AG20443 (cell line): ENCODE measurements around the gene DRAXIN.
A peak's percentile ranks its signal among the peaks of the same experiment; 100 is the strongest.

Experiments
- DNase-seq: peaks from one replicate; pipeline ENCODE4 v3.0.0; 2012; ENCODE audit warnings: low spot score, mixed read lengths

The DRAXIN gene, protein sequence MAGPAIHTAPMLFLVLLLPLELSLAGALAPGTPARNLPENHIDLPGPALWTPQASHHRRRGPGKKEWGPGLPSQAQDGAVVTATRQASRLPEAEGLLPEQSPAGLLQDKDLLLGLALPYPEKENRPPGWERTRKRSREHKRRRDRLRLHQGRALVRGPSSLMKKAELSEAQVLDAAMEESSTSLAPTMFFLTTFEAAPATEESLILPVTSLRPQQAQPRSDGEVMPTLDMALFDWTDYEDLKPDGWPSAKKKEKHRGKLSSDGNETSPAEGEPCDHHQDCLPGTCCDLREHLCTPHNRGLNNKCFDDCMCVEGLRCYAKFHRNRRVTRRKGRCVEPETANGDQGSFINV

GRCh38 chr1:11691302-11691914 lies at the start of gene DRAXIN:
DRAXIN (plus strand) TSS chr1:11691710; CDS start chr1:11706259, 14,549 bp downstream.
- no peak for DNase-seq

- DNase-seq = no peak
These were observed 49.7 kb upstream of the DRAXIN start for GRCh38 chr1:11641776-11642305.

DNA sequence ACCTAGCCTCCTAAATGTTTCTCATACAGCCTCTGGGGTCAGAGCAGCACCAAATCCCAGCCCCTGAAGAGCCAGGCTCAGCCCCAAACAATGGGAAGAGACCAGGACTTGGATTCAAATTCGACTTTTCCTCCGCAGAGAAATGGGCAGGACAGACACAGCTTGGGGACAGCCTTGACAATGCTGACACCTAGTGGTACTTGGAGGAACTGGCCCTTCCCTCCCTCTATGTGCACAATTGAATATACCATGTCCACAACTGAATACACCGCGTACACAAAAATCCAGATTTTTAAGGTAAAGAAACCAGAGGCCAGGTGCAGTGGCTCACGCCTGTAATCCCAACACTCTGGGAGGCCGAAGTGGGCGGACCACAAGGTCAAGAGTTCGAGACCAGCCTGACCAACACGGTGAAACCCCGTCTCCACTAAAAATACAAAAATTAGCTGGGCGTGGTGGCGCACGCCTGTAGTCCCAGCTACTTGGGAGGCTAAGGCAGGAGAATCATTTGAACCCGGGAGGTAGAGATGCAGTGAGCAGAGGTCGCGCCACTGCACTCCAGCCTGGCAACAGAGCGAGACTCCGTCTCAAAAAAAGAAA lies 49.0 kb upstream of the DRAXIN start:
- peak; percentile 89 for DNase-seq

DNA sequence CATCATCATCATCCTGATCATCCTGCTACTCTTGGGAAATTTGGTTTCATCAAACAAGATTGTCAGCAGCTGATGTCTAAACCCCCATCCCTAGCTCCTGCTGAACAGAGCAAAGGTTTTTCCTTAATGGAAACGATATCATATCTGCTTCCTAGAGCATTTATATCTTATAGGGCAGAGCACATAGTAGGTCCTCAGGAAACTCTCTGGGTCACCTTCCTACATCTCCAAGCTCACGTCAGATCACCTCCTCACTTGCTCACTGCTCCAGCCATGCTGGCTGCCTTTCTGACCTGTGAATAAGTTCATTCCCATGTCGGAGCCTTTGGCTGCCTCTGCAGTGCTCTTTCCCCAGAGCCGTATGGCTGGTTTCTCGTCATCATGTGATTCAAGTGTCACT lies 47.7 kb upstream of the DRAXIN start:
- no peak for DNase-seq

- no peak for DNase-seq
These were observed 46.2 kb upstream of the DRAXIN start for GRCh38 chr1:11645270-11645669.

DNA sequence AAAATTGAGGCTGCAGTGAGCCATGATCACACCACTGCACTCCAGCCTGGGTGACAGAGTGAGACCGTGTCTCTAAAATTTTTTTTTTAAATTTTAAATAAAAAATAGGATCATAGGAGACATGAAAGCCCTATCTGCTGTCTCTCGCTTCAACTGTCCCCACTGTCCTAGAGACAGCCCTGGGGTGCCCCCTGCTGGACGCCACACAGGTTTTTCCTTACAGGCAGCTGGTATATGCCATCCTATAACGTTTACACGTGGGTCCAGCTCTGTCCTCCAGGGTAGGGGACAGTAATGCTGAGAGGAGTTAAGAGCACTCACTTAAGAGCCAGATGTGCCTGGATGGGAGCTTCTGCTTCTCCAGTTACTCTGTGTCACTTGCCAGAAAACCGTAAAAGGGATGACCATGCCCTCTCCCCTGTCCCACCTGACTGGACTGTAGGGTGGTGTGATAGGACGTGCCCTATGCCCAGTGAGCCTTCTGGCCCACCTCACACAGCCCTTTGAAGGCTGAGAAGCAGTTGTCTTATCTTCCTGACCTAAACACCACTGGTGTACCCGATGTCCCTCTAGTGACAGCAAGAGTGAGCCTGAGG lies 45.7 kb upstream of the DRAXIN start:
- peak; percentile 80 for DNase-seq

DNA sequence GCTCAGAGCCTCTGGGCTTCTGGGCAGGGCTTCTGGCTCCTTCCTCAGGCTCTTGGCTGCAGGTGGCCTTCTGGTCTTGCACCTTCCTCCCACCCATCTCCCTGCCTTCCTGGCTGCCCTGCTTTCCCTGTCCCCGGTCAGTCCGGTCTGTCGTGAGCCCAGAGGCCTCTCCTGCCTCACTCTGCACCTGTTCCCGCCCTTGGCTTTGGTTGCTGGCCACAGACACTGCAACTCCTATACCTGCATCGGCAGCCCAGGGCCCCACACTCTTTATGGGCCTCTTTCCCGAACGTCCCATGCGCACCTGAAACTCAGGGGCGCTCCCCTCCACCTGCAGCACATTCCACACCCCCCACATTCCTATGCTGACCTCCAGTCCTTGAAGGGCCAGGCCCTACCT lies 45.2 kb upstream of the DRAXIN start:
- no peak for DNase-seq

DNA sequence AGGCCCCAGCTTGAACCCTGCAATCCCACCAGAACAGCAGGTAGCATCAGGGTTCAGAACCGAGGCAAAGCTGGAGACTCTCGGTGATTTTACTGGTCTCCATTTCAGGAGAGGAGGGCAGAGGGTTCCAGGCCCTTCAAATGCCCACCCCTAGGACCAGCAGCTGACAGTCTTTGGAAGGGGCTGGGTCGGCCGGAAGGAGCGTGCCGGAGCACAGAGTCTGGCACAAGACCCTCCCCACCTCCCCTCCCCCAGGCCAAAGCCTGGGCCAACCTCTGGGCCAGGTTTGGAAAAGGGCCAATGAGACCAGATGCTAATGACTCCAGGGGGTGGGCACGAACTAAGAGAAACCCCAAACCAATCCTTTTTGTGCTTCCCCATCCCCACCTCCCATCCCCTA lies 44.2 kb upstream of the DRAXIN start:
- DNase-seq = no peak

- DNase-seq = no peak
These were observed 43.5 kb upstream of the DRAXIN start for GRCh38 chr1:11648039-11648438.

DNA sequence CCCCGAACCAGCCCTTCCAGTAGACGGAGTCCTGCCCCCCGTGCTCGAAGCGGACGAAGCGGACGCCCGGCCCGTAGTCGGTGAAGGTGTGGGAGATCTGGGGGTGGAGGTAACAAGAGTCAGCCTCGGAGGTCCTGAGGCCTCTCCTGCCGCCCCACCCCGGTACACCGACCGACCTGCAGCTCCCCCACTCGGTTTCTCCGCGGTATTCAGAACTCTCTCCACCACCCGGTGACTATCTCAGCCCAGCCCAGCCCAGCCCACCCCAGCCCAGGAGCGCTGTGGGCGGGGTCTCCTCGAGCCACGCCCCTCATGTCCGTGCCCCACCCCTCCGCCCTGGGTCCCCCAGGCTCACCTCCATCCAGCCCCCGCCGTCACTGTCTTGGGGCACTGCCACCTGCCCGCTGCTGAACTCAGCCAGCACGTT lies 42.8 kb upstream of the DRAXIN start:
- DNase-seq = peak; percentile 47

DNA sequence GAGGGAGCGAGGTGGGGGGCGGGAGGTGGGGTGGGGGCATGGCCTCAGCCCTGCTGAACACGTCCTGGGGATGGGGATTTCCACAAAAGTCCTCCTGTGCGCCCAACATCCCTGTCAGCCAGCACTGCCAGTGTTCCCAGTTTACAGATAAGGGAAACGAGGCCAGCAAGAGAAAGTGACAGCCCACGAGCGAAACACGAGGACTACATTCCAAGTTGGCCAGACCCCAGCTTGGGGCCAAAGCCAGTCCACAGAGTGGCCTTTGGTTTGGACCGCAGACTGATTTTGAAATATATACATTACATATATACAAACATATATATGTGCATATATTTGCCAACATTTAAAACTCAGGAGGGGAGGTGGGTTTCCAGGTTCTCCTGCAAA lies 42.3 kb upstream of the DRAXIN start:
- no peak for DNase-seq

DNA sequence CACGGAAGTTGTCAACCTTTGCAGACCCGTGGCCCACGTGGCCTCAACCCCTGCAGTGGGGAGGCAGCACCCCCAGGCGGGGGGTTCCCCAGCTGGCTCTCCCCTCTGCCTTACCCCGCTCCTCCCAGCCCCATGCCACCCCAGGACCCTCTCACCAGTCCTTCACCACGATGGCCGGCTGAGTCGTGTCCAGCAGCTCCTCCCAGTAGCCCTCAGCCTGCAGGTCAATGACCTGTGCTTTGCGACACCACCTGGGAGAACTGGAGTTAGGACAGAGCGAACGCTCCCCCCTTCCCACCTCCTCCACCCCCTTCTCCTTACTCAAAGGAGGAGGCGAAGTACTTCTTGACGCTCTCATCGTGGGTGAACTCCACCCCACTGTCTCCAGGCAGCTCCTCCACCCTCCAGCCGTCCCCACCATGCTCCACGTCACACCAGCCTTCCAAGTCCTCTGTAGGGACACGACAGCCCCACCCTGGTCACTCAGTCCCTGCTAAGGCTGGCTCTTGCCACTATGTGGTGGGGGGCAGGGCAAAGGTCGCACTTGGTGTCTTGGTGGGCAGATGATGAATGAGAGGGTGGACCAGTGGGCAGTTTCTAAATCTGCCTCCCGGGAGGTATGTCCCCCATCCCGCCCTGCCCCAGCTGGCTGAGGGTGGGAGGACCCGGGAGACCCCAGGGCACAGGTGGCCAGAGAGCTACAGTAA lies 41.7 kb upstream of the DRAXIN start:
- no peak for DNase-seq

- peak; percentile 83 for DNase-seq
These were observed 41.0 kb upstream of the DRAXIN start for GRCh38 chr1:11650331-11650991.

GRCh38 chr1:11651017-11651416 lies 40.5 kb upstream of the DRAXIN start:
- DNase-seq = no peak

DNA sequence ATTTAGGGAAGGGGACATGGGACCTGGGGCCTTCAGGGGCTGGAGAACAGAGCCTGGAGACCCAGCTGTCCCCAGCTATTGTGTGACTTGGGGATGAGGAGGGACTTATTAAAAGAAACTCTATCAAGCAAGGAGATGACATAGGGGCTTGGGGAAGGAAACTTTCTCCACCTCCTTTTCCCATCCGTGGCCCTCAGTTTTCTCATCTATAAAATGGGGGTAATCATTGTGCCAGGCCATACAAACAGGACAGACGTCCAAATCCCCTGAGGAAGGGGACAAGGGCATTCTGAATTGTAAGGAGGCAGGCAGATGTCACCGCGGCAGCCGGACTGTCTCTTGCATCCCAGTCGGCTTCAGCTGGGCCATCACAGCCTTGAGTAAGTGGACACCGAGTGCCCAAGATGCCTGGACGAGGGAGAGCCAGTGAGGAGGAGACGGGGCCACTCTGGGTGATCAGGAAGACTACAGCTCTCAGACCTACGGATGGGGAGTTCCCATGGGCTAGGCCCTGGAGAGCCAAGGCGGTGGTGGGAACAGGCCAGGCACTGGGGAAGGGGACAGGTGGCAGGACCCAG lies 39.2 kb upstream of the DRAXIN start:
- DNase-seq = no peak

DNA sequence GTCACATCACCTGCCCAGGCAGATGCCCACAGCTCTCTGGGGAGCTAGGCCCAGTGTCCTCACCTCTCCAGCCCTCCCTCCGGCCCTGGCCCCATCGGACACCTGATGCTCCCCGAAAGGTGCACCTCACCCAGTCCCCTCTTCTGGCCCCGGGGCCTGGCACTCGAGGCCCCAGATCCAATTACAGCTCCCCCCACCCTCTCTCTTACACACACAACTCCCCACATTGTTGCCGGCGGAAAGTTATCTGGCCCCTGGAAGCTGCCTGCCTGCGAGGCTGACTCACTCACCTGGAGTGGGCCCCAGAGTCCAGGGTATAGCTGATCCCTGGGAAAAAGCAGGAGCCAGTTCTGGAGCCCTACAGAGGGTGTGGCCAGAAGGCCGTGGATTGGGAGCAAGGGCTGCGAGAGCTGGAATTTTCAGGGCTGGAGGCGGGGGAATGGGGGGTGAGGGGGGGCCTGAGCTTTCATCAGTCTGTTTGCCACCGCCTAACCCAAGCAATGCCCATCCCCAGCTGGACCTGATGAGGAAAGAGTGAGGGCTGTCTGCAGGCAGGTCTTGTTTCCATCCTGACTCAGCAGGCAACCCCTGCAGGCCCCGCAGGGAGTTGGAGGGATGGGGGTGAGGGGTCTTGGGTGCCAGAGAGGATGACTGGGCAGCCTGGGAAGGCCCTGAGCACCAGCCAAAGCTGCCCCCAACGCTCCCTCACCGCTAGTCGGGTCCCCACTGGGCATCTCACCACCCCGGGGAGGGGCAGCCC lies 38.2 kb upstream of the DRAXIN start:
- DNase-seq = no peak

DNA sequence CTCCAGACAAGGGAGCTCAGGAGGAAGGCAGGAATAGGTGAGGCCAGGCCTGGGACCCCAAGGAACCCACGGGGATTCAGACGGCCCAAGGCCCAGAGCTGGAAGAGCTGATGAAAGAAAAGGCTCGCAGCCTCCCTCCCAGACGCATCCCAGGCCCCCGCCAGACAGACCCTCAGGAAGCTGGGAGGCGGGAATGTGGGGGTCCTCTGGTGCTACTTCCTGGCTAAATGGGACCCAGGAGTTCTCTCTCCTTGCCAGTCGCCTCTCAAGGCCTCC lies 37.7 kb upstream of the DRAXIN start:
- no peak for DNase-seq

- DNase-seq = peak; percentile 87
These were observed 37.2 kb upstream of the DRAXIN start, which contains the start of the genes FBXO2 and FBXO44 for GRCh38 chr1:11654137-11654938. FBXO2 (minus strand) TSS chr1:11654429; CDS start chr1:11654340, 89 bp downstream. FBXO44 (plus strand) TSS chr1:11654877; CDS start chr1:11655836, 959 bp downstream.
